Stimulated activated CD8-positive, alpha-beta memory T cell treated with anti-CD3 and anti-CD28 coated beads, Interleukin-15, amount 100 ng/mL, for 24 hours (primary cell): ENCODE data around the gene RPS6KA5.

Experiments
- DNase-seq: peaks from one replicate; pipeline ENCODE4 v3.0.0-alpha.2; 2020; ENCODE audit warnings: low read depth

The RPS6KA5 gene

DNA sequence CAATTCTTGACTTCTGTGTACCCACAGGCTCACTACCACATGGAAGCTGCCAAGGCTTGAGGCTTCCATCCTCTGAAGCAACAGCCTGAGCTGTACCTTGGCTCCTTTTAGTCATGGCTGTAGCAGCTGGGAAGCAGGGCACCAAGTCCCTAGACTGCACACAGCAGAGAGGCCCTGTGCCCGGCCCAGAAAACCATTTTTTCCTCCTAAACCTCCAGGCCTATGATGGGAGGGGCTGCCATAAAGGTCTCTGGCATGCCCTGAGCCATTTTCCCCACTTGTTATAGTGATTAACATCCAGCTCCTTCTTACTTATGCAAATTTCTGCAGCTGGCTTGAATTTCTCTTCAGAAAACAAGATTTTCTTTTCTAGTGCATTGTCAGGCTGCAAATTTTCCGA, 121.8 kb downstream of the RPS6KA5 start:
- DNase-seq = no peak

DNA sequence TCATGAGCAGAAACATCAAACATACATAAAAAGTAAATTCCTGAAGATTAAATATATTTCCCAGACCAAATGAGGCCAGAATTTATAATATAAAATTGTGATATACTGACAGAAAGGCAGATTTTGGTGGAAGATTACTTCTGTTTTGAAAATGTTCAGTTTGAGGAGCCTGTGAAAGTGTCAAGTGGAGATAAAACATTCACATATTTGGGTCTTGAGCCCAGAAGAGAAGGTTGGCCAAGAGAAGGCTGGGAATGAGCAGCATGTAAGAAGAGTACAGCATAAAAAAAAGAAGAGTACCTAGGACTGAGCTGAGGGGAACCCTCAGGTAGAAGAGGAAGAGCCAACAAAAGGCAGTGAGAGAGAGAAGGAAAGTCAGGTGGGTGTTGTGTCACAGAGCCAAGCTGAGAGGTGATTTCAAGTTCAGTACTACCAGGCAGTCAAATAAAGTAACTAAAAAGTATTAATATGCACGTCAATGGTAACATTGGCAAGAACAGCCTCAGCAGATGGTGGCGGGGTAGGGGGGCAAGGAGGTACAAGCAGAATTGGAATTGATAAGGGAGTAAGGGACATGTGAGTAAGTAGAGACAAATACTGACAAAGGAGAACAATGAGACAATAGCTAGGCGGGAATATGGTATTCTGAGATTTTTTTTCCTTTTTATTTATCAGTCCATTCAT, 123.5 kb downstream of the RPS6KA5 start:
- DNase-seq = no peak

DNA sequence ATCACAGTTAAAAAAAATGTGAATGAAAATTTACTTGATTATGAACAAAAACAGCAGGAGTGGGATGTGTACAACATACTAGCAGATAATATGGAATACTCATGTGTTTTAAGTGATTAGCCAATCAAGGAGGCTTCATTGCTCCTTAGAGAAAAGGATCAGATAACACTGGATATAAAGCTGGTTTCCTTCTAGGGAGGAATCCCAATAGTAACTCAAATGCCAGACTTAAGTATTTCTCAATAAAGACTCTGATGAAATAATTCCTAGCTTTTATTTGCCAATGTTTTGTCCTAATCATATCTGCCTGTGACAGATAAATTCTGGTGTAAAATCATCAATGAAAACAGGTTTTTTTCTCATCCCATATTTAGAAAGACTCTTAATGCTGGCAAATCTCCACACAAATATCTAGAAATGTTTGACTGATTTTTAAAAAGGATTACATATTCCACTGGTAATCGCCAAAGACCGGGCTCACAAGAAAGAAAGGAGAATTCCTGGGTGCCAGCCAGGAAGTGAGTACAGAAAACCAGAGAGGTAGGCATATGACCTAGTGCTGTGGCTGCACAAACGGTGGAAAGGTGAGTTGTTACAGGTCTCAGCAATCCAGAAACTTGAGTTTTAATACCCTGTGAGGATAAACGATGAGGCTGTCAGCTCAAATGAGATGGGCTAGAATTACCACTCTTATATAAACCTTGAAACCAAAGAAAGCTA, 135.7 kb downstream of the RPS6KA5 start:
- DNase-seq = no peak

DNA sequence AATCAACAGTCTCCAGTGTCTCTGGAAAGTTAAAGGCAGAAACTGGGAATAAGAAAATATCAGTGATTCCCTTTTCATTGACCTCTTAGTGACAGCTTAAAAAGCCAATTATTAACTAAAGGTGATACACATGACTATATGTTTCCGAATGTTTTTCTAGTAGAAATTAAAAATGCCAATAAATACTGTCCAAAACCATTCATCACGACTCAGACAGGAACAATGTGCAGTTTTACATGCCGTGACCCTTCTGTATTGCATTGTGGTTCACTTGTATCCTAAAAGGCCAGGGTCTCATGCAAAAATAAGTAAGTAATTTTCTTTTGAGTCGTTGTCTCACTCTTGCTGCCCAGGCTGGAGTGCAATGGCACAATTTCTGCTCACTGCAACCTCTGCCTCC, 138.3 kb downstream of the RPS6KA5 start:
- DNase-seq = no peak

DNA sequence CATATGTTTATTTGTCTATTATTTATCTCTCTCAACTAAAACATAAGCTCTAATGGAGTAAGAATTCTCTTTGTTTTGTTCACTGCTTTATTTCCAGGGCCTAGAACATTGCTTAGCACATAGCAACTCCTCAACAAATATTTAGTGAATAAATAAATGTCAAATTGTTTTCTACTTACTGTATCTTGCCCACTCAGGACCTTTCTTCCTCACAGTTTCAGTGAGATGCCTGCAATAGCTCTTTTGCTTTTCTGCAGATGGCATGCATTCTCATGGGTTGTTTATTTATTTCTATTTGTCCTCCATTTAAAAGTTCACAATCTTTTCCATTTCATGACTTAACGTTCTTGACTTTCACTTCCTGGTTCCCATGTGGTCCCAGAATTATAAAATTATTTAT, 149.3 kb downstream of the RPS6KA5 start:
- no peak for DNase-seq

DNA sequence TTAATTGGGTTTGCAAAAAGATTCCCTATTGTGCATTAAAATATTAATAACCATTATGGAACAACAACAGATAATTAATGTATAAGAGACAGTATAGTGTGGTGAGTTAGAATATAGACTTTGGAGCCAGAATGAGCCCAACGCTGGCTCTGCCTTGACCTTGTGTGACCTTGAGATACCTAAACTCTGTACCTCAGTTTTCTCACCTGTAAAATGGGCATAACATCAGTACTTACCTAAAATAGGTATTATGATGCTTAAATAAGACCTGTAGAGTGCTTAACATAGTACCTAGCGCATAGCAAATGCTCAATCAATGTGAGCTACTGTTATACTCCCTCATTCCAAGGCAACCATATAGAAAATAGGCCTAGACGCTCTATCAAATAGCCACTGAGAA, 153.3 kb downstream of the RPS6KA5 start:
- no peak for DNase-seq

DNA sequence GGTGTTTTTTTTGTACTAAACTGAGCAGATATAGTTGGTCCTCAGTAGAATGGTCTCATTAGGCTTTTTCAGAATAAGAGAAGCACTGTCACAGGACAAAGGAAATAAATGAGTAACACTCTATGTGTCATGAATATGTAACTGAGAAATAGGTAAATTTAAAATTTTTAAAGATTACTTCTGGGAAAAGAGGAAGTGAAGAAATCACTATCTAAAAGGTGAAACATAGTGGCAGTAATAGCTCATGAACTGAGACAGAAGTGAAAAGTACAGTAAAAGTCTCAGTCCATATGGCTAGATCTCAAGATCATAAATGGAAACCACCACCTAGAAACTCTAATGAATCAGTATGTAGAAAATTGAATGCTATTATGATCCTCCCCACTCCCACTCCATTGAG, 154.9 kb downstream of the RPS6KA5 start:
- no peak for DNase-seq

DNA sequence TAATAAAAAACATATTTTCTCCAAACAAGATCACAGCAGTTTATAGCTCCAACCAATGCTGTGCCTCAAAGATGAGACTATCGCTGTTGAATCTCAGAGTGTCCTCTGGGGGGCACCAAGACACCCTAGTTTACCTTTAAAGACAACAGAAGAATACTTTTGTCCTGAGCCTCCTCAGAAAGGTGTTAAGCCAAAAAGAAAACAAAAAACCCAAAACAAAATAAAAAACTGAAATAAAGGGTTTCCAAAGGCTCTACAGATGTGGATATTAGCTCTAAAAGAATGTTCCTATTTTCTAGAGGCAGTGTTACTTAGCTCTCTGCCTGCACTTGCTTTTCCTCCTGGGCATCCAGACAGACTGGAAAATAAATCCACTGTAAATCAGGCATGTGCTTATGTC, 157.3 kb downstream of the RPS6KA5 start:
- no peak for DNase-seq

DNA sequence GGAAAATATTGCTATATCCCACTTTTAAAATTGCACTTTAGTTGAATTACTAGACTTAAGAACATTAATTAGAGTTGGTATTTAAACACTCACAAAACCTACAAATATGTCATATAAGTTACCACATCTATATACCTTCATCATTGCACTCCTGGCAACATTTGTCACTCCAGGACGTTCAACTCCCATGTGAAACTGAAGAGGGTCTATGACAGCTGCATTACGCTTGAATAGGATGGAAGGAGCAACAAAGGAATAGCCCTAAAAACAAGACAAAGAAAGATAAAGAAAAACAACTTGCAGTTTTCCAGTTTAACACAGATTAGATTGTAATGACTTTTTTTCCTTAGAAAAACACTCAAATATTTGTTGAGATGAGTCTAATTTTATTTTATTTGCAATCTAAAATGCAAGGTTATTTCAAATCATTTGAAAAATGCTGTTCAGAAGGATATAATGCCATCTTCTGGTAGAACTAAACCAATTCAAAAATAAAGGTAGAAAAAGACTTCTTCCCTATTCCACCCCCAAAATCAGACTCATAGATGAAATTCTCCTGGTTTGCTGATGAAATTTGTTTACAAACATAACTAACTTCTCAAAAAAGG, 159.9 kb downstream of the RPS6KA5 start:
- no peak for DNase-seq

DNA sequence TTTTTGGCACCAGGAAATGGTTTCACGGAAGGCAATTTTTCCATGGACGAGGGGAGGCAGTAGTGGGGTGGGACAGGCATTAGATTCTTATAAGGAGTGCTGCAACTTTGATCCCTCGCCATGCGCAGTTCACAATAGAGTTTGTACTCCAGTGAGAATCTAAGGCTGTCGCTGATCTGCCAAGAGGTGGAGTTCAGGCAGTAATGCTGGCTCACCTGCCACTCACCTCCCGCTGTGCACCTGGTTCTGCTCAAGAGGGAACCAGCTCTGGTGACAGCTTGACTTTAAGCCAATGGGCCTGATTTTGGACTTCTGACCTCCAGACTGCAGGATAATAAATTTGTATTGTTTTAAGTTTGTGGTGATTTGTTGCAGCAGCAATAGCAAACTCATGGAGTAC, 163.4 kb downstream of the RPS6KA5 start:
- no peak for DNase-seq

DNA sequence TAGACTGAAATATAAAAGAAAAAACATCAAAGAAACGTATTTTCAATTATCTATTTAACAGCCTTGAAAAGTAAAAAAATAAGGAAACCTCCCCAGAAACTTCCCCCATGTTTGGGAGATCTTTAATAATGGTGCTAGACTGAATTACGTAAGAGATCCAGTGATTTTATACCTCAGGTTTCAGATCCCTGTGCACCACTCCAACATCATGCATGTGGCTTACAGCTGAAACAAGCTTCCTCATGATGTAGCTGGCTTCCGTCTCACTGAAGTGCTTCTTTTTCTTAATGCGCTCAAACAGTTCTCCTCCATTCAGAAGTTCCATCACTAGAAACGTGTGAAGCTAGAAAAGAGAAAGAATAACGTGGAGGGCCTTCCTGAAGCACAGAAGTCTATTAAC, 166.2 kb downstream of the RPS6KA5 start:
- no peak for DNase-seq

DNA sequence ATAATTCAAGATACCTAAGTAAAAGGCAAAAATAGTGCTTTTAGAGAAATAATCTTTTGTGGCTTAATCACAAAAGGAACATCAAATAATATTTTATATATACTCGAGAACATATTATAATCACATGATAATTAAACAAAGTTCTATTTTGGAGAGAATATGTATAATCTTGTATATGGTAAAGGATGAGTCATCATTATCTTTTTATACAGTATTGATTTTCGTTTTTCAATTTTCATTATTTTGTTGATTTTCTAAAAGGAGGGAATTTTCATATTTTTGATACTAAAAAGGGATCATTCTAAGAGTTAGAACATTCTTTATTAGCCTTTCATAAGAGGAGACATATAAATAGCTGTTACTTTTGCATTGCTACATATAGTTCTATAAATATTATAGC, 166.9 kb downstream of the RPS6KA5 start:
- no peak for DNase-seq

DNA sequence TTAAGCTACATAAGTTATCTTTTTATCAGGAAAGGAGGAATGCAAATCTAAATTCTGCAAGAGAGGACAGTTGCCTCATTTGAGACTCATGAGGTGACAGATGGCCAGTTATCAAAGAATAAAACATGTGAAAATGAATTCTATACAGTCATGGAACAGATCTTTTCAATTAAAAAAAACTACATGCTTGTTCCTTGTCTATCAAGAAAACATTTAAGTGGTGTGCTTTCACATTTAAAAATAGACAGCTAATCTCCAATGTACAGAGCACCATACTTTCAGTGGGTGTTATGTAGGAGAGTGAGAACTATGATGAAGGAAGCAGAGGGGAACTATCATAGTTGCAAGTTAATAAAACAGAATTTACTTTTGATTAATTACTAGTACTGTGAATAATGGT, 167.5 kb downstream of the RPS6KA5 start:
- DNase-seq = no peak

DNA sequence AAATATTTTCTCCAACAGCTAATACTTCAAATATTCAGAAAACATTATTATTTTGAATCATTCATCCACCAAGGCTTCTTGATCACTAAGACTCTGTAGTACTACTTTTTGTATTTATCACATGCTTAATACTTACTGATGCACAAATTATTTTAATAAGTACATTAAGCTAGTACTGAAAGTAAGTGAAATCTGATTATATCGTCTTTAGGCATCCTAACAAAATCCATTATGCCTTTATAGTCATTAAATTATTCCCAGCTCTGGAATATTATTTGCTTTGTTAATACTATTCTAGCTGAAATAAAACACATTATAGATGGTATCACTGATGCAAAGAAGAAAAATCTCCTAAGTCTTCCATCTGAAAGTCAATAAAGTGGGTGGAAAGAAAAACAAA, 169.1 kb downstream of the RPS6KA5 start:
- no peak for DNase-seq

DNA sequence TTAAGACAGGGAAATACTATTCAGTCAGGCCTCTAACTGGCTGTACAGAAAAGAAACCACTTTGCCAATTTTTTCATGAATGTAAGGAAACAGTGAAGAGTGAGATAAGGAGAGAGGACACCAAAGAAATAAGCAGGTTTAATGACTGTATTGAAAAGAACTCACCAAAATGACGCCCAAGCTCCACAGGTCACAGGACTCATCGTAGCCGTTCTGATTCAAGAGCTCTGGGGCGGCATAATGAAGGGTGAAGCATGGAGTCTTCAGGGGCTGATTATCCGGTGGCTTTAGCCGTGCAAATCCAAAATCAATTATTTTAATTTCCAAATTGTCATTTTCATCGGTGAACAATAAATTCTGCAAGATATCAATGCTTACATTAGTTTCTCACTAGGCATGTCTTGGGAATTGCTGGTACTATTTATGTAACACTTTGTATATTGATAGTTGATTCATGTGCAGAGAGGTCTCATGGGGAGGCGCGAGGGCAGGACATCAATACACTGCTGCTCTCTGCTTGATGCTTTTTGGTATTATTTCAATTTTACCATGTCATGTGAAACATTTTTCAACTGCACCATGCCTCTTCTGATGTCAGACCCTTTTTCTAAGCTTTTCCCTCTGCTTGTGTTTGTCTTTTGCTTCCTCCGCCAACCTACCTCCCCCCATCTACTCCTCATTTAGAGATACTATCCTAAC, 170.0 kb downstream of the RPS6KA5 start:
- no peak for DNase-seq

DNA sequence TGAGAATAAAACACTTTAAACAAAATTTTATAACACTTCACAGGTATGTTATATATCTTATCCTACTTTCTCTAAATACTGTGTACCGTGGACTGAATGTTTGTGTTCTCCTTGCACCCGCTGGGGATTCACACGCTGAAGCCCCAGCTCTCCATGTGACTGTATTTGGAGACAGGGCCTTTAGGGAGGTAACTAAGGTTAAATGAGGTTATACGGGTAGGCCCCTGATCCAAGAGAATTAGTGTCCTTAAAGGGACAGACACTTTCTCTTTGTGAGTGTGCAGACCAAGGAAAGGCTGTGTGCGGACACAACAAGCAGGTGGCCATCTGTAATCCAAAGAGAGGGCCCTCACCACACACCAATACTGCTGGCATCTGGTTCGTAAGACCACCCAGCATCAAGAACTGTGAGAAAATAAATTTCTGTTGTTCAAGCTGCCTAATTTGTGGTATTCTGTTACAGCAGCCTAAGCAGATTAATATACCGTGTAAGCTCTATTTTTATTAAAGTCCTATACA, 174.1 kb downstream of the RPS6KA5 start:
- DNase-seq = no peak

DNA sequence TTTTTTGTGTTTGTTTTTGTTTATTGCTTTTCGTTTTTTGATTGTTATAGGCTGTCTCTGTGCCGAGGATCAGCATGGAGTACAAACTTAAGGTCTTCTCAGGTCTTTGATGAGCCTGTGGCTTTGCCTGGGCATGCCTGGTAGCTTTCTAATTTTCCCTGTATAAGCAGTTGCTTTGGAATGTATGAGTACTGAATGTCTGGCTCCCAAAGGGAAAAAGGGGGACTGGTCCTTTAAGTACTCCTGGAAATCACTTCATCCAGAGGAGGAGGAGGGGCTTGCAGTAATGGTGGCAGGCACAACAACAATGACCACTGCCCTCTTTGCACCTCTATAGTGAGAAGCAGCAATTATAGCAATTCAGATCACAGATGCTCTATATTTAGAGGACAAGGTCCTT, 176.7 kb downstream of the RPS6KA5 start:
- DNase-seq = no peak

DNA sequence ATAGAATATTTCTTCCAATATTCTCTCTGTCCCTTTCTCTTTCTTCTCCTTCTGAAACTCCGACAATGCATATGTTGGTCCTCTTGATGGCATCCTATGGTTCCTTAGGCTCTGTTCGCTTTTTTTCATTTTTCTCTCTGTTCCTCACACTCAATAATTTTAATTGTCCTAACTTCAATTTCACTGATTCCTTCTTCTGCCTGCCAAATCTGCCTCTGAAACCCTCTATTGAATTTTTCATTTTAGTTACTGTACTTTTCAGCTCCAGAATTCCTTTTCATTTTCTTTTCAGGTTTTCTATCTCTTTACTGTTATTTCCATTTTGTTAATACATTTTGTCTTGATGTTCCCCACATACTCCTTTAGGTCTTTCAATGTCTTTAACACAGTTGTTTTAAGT, 177.2 kb downstream of the RPS6KA5 start:
- no peak for DNase-seq

DNA sequence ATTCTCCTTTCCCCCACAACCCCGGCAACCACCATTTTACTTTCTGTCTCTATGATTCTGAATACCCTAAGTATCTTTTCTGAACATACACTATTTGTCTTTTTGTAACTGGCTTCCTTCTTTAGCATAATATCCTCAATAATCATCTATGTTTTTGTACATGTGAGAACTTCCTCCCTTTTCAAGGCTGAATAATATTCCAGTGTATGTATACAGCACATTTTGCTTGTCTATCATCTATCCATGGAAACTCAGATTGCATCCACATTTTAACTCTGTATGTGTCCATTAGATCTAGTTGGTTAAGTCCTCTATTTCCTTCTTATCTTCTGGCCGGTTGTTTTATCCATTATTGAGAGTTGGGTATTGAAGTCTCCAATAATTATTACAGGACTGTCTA, 180.2 kb downstream of the RPS6KA5 start:
- DNase-seq = no peak

DNA sequence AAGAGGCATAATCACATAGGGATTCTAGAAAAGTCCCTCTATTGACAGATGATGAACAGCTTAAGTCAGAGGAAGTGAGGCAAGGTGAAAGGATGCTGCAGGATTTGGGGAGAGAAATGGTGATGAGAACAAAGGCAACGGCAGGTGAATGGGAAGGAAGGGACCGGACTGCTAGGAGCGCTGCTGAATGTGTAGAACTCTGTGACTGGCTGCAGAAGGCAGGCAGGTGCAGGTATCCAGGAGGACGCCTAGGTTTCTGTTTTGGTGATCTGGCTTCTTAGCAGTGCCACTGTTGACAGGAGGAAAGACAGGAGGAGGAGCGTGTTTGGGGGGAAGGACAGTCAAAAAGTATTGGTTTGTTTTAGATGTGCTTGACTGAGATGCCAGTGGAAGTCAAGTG, 185.8 kb downstream of the RPS6KA5 start:
- DNase-seq = no peak

DNA sequence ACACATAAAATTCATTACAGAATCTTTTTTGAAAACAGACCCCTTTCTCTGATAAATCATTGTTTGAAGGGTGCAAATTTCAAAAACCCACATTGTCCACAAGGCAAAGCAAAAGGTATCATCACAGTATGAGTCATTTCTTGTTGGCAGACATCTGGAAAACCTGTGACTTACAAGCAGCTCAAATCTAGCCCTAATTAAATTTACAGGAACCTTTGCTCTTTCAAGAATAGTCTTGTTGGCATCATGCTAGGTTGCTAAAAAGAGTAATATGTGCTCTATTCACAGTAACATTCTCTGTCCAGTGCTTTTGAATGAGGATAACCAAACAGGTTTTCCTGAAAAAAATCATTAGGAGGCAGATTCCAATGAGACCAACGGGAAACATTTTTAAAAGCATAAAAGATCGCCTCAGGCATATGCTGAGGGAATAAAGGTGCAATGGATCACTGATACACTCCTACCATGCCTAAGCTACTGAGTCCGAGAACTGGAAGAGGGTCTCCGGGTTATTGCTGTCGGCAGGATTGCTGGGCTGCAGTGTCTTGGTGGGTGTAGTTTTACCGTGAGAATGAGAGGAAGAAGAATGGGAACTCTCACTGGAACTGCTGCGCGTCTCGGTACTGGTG, 188.7 kb downstream of the RPS6KA5 start:
- DNase-seq = no peak

DNA sequence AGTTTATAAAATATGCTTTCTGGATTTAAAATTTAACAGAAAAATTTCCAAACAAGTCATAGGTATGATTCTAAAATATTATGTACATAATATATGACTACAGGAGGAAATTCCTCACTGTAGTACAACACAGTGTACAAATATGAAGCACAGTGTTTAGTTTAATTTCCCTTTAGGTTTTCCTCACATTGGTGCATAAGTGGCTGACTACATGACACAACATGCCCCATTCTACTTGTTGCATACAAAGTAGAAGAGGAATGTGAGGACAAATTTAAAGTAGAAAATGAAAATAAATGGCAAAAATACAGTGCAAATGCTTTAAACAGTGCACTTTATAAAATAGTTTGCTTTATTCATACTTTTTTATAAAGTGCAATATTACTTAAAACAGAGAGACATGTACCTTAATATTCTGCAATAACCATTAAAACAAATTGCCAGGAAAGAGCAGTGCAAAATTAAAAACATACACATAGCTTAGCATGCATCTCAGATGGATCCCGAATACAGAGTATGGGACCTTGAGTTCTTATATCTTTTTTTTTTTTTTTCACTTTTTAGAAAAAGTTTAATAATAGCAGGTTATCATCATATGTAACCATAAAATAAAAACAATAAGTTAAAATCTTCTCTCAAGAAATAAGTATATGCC, 189.4 kb downstream of the RPS6KA5 start:
- DNase-seq = no peak
